Measurements from ENCODE around the gene BTBD17.
A peak's percentile ranks its signal among the peaks of the same experiment; 100 is the strongest.

The BTBD17 gene

DNA sequence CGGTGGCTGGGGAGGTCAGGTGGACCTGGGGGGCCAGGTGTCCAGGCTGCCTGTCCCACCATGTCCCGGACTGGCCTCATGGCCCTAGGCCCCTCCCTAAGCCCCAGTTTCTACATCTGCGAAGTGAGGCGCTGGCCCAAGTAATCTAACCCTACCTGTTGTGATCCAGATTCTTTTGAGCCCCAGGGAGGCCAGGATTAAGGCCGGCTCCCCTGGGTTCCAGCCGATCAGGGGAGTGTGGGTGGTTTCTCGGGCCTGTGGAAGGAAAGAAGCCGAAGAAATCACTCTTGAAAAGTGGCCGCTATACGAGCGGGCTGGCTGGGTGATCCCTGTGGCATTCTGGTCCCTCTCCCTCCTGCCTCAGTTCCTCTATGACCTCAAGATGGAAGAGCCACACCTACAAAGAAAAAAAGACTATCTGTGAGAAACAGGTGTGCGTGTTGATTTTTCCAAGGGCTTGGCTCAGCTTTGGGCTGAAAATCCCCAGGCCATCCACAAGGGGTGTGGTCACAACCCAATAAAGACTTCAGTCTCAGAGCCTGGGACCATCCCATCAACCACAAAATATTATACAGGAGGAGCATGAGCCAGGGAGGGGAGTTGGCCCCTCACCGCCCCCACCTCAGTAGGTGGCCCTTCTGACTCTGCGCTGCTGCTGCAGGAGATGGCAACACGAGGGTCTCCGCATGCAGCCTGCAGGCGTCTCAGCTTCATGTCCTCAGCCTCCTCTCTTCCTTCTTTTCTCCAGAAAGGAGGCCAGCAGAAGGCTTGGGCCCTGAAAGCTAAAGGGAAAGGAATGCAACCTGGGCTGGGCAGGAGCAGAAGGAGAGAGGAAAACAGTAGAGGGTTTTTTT is 25.9 kb upstream of the BTBD17 start:
- no peak for DNase-seq

DNA sequence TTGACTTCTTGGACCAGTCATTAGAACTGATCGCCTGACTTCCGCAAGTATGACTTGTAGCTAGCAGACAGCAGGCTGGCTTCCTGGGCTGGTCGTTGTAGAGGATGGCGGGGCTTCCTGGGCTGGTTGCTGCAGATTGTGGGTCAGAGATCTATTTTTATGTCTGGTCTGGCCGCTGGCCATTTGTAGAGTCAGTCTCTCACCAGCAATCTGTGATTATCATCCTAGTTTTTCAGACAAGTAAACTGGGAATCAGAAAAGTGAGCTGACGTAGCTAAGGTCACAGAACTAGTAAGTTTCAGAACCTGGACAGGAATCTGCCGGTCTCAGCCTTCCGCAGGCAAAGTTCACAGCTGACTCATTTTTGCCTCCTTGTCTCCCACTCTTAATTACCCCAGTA is 24.7 kb upstream of the BTBD17 start:
- peak; percentile 72 for DNase-seq

DNA sequence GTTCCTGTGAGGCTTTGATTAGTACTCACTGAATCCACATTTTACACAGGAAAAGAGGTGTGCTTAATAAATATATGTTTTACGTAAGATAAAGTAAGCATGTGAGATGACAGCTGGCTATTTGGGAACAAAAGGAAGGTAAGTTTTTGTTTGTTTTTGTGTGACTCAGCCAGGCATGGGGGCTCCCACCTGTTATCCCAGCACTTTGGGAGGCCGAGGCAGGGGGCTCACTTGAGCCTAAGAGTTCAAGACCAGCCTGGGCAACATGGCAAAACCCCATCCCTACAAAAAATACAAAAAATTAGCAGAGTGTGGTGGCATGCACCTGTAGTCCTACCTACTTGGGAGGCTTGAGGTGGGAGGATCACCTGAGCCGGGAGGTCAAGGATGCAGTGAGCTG is 23.5 kb upstream of the BTBD17 start:
- DNase-seq: no peak

DNA sequence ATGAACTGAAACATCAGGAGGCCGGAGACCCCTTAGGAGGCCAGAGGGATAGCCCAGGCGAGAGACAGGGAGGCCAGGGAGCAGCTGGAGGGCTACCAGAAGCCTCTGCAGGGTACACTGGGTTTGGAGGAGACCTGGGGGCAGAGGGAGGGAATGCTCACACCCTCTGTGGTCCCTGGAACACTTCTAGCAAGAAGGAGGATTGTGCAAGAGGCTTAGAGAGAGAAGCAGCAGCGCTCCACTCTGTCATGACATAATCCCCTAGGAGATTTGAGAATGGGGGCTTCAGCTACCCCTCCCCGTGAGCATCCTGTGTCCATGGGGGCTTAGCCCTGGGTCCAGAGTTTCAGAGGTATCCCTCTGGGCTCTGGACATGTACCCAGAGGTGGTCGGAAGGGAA is 21.5 kb upstream of the BTBD17 start:
- no peak for DNase-seq

DNA sequence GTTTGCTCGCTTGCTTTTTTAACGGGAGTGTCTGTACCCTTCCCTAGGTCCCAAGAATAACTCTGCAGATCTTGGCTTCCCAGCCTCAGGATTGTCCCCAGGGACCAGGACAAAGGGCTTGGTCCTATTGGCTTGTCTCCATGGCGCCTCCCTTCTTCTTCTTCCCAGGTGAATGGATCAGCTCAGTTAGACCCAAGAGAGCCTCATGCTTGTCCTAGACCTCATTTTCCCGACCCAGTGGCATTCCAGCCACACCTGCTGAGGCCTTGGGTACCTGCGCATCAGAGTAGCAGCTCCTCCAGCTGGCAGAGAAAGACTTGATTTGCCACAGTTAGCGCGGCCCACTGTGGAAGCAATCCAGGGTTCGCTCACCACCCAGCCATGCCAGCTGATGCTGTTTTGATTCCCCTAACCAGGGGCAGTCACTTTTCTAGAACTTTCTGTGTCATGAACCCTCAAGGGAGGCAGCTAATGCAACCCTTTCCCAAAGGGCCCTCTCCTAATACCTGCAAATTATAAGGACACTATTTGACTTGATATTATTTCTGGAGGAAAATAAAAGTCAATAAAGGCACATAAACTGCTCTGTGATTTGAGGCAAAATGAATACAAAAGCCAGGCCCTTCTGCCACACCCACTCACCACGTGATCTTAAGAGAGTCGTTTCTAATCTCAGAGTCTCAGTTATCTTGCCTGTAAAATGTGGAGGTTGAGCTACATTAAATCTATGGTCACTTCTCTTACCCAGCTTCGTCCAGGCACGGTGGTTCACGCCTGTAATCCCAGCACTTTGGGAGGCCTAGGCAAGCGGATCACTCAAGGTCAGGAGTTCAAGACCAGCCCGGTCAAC is 19.5 kb upstream of the BTBD17 start:
- DNase-seq: peak; percentile 39

DNA sequence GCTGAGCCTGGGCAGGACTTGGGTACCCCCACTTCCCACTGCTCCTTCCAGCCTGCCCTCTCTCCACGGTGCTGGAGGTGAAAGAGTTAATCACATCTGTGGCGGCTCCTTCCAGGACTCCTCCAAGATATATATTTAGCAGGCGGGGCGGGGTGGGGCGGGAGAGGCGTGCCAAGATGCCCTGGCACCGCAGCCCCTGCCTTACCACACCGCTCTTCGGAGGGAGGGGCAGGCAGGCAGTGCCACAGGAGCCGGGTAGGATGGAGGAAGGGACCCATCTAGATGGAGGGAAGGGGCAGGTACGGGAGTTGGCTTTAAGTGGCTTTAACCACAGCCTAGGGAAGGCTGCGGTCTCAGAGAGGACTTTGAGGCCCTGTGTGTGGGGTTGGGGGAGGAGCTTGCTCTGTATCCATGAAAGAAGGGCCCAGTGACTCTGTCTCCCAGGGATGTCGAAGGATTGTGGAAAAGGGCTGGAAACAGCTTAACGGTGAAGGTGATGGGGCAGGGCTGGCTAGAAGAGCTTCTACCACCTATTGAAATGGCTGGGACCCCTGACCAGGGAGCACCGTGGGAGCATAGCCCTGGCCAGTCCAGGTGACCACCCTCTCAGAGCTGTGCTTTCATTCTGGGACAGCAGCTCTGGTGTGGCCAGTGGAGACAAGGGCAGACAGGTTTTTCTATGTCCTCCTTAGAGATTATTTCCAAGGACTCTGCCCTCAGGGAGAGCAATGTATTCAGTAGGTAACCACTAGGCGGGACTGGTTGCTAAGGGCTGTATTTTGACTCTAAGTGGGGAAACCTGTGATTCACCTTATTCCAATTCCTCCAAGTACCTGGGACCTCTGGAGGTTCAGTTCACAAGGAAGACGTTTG is 18.7 kb upstream of the BTBD17 start:
- DNase-seq: peak; percentile 50

DNA sequence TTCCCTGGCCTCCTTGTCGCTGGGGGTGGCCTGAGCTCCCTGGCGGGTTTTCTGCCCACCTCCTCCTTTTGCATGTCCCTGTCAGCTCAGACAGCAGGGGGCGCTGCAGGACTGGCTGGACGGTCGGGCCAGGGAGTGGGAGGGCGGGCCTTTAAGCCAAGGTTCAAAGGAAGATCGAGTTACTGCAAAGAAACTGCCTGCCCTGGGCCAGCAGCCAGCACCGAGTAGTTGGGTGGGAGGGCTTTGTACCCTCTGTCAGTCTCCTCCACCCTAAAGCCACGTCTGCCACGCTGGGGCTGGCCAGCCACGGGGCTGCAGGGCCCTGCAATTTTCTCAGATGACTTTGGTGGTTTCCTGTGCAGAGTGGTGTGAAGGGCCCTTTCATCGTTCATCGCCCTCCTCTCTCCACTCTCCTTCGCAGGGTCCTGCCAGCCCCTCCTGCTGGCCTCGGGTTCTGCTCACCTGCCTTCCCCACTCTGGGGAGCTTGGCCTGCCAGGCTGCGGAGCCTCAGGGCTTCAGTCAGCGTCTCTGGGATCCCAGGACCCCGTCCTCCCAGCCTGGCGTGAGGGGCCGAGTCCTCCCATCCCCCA is 17.9 kb upstream of the BTBD17 start:
- peak; percentile 93 for DNase-seq

DNA sequence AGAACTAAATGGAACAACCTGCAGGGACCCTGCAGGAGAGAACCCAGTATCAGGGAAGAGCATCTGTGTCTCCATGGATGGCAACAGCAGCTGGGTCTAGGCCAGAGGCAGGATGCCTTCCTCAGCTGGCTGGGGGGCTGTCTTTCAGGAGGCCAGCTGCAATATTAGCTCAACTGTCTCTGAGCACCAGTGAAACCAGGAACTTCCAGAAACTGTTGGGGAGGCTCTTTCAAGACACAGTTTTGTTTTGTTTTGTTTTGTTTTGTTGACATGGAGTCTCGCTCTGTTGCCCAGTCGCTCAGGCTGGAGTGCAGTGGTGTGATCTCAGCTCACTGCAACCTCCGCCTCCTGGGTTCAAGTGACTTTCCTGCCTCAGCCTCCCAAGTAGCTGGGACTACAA is 13.2 kb upstream of the BTBD17 start:
- no peak for DNase-seq

DNA sequence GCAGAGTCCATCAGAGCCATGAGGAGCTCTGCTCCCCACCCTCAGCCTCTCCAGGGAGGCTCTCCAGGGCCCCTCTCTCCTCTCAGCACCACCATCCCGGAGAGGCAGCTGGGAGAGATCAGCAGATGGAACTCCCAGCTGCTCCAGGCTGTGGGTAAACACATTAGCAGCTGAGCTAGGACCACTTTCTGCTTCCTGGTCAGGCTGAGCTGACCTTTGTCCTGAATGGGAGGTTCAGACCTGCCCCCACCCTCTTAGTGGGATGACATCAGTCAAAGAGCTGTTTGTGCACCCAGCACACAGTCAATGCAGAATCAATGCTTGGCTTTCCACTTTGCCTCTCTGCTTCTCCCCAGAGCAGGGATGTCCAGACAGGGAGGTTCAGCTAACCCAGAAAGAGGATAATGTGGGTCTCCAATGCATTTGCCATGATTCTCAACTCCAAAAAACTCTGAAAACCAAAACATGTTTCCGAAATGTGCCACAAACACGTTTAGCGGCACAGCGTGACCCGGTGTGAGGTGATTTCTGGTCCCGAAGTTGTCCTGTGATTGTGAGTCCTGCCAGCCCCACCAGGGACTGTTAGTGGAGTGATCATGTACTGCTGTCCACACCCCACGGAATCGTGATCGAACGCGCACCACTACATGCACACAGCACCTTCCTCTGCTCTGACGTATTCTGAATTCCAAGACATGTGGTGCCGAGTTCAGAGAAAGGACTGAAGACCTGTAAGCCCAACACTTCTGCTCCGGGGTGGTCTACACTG is 12.4 kb upstream of the BTBD17 start:
- DNase-seq: no peak

DNA sequence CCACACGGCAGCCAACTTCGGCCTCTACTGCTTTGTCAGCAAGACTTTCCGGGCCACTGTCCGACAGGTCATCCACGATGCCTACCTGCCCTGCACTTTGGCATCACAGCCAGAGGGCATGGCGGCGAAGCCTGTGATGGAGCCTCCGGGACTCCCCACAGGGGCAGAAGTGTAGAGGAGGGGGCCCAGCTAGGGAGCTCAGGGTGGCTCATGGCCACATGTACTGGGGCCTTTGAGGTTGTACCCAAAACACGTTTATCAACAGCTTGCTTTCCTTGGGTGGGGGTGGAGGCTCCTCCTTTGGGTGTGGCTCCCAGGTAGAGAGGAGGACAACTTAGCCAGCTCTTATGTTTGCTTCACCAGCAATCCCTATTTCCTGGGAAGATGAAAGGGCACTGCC is 10.8 kb upstream of the BTBD17 start:
- DNase-seq: no peak

DNA sequence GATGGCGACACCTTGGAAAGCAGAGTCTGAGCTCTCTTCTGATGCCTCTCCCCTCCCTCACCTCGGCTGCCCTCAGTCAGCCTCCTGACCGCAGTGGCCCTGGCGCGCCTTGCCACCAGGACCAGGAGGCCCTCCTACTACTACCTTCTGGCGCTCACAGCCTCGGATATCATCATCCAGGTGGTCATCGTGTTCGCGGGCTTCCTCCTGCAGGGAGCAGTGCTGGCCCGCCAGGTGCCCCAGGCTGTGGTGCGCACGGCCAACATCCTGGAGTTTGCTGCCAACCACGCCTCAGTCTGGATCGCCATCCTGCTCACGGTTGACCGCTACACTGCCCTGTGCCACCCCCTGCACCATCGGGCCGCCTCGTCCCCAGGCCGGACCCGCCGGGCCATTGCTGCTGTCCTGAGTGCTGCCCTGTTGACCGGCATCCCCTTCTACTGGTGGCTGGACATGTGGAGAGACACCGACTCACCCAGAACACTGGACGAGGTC is 10.0 kb upstream of the BTBD17 start:
- no peak for DNase-seq

DNA sequence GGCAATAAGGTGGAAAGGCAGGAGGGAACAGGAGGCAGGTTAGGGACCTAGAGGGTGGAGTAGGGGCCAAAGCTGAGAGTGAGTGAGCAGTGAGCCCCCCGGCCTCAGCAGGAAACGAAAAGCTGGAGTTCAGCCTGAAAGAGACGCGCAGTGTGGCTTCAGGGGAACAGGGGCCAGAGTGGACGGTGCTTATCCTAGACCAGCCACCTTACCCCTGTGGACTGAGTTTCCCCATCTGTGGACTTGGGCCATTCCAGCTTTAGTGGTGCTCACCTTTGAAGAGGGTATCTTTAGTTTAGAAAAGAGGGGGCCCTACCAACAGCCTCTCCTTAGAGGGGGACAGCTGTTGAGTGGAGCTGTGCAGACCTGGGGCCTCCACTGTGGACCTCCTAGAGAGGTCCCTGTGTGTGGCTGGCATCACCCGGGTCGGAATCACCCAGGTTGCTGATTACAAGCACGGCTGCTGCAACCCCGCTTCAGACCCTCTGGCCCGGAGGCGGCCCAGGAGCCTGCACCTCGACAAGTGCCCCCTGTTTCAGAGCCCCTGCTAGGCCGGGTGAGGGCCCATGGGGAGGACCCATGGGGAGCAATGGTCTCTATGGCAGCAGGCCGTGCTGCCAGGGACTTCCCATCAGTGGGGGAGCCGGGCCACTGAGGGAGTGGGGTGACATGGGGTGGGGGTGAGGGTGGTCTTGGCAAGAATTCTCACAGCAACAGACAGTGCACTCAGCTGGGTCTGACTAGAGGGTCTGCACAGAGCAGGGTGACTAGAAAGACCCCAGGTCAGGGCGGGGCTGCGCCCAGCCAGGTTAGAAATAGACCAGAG is 8.2 kb upstream of the BTBD17 start:
- no peak for DNase-seq

DNA sequence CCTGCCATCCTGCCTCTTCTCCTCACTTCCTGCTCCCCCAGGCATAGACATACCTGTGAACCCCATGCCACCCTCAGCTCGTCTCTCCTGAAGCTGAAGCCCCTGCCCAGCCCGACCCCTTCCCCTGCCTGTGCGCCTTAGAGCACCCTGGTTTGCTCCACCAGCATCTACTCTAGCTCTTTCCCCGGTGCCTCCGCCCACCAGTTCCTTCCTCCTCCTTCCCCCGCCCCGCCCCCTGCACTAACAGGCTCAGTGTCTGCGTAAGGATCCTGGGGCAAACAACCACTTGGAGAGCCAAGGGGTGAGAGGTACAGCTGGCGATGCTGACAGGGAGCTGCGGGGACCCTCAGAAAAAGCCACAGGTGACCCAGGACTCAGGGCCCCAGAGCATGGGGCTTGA is 7.6 kb upstream of the BTBD17 start:
- peak; percentile 84 for DNase-seq

DNA sequence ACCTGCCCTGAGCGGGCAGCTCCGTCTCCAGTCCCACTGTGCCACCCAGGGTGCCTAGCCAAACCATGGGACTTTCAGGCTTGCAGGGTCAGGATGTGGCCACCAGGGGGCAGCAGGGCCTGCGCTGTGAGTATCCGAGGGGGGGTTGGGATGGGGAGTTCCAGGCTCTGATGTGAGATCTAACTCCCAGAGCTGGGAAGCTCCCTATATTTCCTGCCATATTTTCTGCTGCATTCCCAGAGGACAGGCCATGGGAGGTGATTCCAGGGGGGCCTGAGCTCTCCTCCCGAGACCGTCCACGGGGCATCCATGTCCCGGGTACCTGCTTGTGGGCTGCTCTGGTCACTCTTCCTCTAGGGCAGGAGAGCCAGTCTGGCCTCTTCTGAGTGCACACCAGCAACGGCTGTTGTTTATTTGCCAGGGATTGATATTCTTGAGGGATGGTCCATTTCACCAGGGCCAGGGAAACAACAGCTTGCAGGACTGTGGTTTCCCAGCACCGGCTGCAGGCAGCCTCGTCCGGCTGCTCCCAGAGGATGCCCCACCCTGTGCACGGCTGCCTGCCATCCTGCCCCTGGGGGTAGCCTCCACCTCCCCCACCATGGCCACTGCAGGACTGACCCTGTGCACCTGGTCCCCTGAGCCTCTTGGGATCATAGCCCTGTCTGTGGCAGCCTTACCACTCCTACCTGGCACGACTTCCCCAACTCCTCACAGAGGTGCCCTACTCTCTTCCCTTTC is 6.8 kb upstream of the BTBD17 start:
- DNase-seq: peak; percentile 76

DNA sequence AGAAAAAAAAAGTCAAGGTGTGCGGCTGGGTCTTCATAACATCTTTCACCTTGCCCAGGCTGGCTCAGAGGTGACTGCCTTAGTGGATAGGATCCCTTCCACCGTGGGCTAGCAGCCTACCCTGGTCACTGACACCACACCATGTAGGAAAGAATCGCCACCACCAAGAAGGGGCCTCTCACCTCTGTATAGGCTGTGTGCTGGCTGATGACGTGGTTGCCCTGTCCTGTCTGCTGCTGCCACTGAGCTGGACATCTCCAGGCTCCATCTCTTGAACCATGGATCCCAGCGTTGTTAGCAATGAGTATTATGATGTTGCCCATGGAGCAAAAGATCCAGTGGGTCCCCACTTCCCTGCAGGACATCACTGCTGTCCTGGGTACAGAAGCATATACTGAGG is 5.5 kb upstream of the BTBD17 start, which contains the start of gene GPR142:
TSS of gene GPR142 (plus strand) at position 301 of the 400 bp plus-strand sequence. CDS start 2,035 bp downstream, outside the sequence.
- DNase-seq: no peak

DNA sequence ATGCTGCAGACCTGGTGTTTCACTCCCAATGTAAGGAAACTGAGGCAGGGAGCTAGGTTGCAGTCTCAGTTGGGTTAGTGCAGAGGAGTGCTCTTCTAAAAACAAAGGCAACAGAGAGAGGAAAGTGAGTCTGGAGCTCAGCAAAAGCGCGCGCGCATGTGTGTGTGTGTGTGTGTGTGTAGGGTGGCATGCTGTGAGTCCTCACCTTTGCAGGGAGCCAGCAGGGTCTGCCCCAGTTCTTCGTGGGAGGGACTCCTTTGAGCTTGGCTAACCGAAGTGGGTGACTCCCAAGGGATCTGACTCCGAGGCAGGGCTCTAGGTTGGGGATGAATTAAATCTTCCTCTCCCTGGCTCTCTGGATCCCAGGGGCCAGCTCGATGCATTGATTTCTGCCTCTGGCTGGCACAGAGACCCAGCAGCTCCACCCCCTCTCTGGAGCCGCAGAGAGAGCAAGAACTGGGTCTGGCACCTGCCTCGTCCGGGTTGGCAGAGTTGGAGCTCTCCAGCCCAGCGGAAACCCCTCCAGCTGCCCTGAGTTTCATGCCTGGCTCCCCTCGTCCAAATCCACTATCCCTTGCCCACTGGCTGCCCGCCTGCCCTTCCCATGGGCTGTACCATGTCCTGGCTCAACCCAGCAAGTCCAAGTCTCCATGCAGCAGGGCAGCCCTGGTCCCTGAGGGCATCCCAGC is 1.3 kb upstream of the BTBD17 start:
- no peak for DNase-seq

DNA sequence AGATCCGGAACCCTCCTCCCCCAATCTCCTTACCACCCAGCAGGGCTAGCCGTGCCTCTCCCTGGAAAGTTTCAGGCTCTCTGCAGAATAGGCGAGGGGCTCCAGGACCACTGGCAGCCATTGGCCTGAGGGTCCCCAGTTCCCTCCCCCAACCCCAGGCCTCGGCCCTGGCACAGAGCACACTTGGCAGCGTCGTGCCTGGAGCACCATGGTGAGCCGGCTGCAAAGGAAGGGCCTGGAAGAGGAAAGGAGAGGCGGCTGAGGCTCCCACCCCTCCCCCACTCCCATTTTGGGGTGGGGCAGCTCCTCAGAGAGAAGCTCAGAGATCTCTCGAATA is 369 bp upstream of the BTBD17 start:
- no peak for DNase-seq

DNA sequence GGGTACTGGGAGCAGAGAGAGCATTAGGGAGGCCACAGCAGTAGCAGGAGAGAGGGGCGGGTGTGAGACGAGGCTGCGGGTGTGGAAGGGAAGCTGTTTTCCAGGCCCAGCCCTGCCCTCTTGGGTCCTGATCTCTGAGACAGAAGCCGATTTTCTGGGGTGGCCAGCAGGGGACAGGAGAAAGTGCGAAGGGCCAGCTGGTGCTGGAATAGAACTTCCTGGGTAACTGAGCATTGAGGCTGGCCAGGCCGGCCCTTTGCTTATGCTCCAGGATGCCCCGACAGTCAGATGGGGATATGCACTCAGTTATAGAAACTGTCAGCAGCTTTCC is 804 bp downstream of the BTBD17 start:
- no peak for DNase-seq

DNA sequence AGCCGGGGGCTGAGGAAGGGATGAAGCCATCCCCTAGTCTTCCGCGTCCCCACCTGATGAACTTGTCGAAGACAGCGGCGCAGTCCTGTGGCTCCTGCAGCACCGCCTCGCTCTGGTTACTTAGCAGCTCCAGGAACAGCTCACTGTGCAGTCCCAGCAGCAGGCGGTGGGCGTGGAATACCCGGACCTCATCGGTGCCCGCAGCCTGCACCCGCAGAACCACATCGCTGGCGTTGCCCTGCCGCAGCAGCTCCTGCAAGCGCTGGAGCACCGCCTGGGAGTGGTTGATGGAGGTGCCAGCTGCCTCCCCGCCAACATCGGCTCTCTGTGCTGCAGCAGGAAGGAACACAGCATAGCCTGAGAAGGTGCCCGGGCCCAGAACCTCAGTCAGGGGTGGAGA is 1.8 kb downstream of the BTBD17 start:
- no peak for DNase-seq

DNA sequence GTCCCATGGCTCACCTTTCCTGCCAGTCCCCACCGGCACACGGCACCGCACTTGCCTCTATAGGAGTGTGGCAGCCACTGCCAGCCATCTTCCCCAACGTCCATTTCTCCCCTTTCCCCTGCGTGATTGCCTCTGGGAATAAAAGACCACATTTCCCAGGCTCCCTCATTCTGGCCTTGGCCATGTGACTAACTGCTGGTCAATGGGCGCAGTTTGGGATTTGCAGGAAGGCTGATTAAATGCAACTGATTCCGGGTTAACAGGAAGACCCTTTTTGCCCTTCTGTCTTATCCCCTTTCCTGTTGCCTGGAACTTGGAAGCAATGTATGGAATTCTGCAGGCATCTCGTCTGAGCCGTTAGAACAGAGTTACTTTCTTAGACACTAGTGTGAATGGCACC is 3.0 kb downstream of the BTBD17 start:
- no peak for DNase-seq
